ENCODE results near the gene MS4A18. TPM values are rescaled to one million over a fixed set of nuclear protein-coding genes. Genes with fewer than 3 reads are reported as not detected.

The MS4A18 gene
- total RNA-seq, 1 experiment from 2014 or later: not detected

- Histone ChIP-seq H3K27me3 (ENCODE audit: insufficient read depth, low read length) (no peaks in the 10 kb centered on the region), H3K4me1 (ENCODE audit: control insufficient read depth in 1 of 2, insufficient read depth in 2 of 2, low read length in 2 of 2) (no peaks in the 10 kb centered on the region), H3K4me2 (ENCODE audit: low read length) (no peak overlapping the region), H4K20me1 (ENCODE audit: insufficient read depth) (no peaks in the 10 kb centered on the region), H3K27ac (ENCODE audit: low read depth, low read length) (no peak overlapping the region), H3K9ac (ENCODE audit: low read length) (no peak overlapping the region), H3K36me3 (ENCODE audit: control insufficient read depth in 1 of 2, insufficient read depth in 2 of 2, low read length in 2 of 2) (no peaks in the 10 kb centered on the region), H3K9me3 (ENCODE audit: control insufficient read depth in 1 of 2, insufficient read depth in 1 of 2, low read depth in 1 of 2, low read length in 2 of 2) (no peaks in the 10 kb centered on the region), H2AFZ (ENCODE audit: low read depth, low read length, poor library complexity, severe bottlenecking) (no peak overlapping the region), H3K4me3 (replicated peaks in 1 of 2; ENCODE audit: low read depth in 1 of 2, low read length in 2 of 2) (no peak overlapping the region), H3K9me2 (ENCODE audit: insufficient read depth) (no peaks in the 10 kb centered on the region), H3K79me2 (ENCODE audit: insufficient read depth, low read length) (no peaks in the 10 kb centered on the region)
- intact Hi-C loops (cut with micrococcal nuclease): loop anchor here (5.0 kb wide), 1 partner anchor 35 kb away; no protein-coding TSS in a partner anchor
- ChIA-PET CTCF (no interaction called here), POLR2A (no interaction called here), RAD21 (ENCODE audit: low non-redundant PET in 1 of 2, low total read pairs in 2 of 2, uncharacterized antibody in 2 of 2, unreplicated experiment in 2 of 2) (no interaction called here)
- TF ChIP-seq ELF1 (IDR thresholded peaks at IDR 0.05; ENCODE audit: borderline replicate concordance, low read depth) (no peak), MAX (IDR thresholded peaks at IDR 0.05) (no peak), SIN3A (IDR thresholded peaks at IDR 0.05; ENCODE audit: low read depth) (no peak), EZH2phosphoT487 (IDR thresholded peaks at IDR 0.05; ENCODE audit: borderline replicate concordance) (no peak), ZBTB33 (IDR thresholded peaks at IDR 0.05; ENCODE audit: extremely low read depth, insufficient replicate concordance, low read length) (no peak), POLR2A (IDR thresholded peaks at IDR 0.05; ENCODE audit: borderline replicate concordance, extremely low read depth, insufficient read depth, insufficient read length) (no peak), POLR2AphosphoS5 (IDR thresholded peaks at IDR 0.05; ENCODE audit: low read depth, low read length) (no peak), CBX3 (IDR thresholded peaks at IDR 0.05; ENCODE audit: low read depth) (no peak), CEBPB (IDR thresholded peaks at IDR 0.05; ENCODE audit: low read depth) (no peak), SP1 (IDR thresholded peaks at IDR 0.05; ENCODE audit: low read depth) (no peak), EZH2 (IDR thresholded peaks at IDR 0.05) (no peak), YY1 (IDR thresholded peaks at IDR 0.05; ENCODE audit: extremely low read depth, insufficient replicate concordance, low read depth, low read length) (no peak)
- DNase-seq (ENCODE audit: low read depth, low spot score): no peak
- BruUV-seq (replicated peaks): no TSS peak
- no peak for ATAC-seq
Measured at GRCh38 chr11:60706931-60707330, 17.6 kb upstream of the MS4A18 start.

All from HCT116 (cell line).